Umbilical cord (tissue), 1 donor: ENCODE measurements around the gene RNF168. TPM values are rescaled to one million over a fixed set of nuclear protein-coding genes. Genes with fewer than 3 reads are reported as not detected.

Source experiments
- total RNA-seq: library from RNA; depleted of rRNA; stranded (reverse); fragments of >200 nt; gene quantifications from one replicate; pipeline ENCODE4 v1.2.3, GENCODE V29; 2014; ENCODE audit warnings: low replicate concordance; ENCODE audit not compliant: insufficient read depth

Gene RNF168
- total RNA-seq, 1 donor from 2014 or later, result 20.2 TPM

Other genes with a start within 250 kb of the RNF168 start
- gene PCYT1A, start 216.0 kb downstream of the RNF168 start, total RNA-seq, result 59.5 TPM
- 17.3 TPM for gene DYNLT2B, start 185.5 kb downstream of the RNF168 start, total RNA-seq
- gene TM4SF19, start 165.4 kb downstream of the RNF168 start, total RNA-seq, result not detected
- 18.8 TPM for gene UBXN7, start 71.3 kb downstream of the RNF168 start, total RNA-seq
- gene SMCO1, start 11.6 kb upstream of the RNF168 start, total RNA-seq, result not detected
- 10.1 TPM for gene WDR53, start 64.8 kb upstream of the RNF168 start, total RNA-seq
- gene FBXO45, start 64.9 kb upstream of the RNF168 start, total RNA-seq, result 11.8 TPM
- 0.96 TPM for gene NRROS, start 135.9 kb upstream of the RNF168 start, total RNA-seq
- gene CEP19, start 208.5 kb upstream of the RNF168 start, total RNA-seq, result 7.2 TPM
- gene PIGX, start 208.6 kb upstream of the RNF168 start, total RNA-seq, result 23.8 TPM
- gene PAK2, start 236.1 kb upstream of the RNF168 start, total RNA-seq, result 18.1 TPM